HG02938 (cell line): ENCODE results near the gene TAF5.
"Not testable (repeated sequence)": the region's sequence is repeated elsewhere in the genome, so short reads cannot be mapped to it uniquely, and the experiment has no call there.

Experiments
- ATAC-seq: cut with Tn5 transposase; IDR thresholded peaks from one replicate; pipeline ENCODE4 v1.9.1; 2021; ENCODE audit warnings: mild to moderate bottlenecking, moderate library complexity; ENCODE audit not compliant: unreplicated experiment

TAF5 gene

GRCh38 chr10:103397191-103397825 lies 29.5 kb downstream of the TAF5 start:
- no peak for ATAC-seq

GRCh38 chr10:103413564-103413963 lies 45.8 kb downstream of the TAF5 start:
- no peak for ATAC-seq

- ATAC-seq = no peak
Observed at GRCh38 chr10:103415581-103415980, 47.8 kb downstream of the TAF5 start.

GRCh38 chr10:103416436-103417147 lies 48.8 kb downstream of the TAF5 start:
- no peak for ATAC-seq

GRCh38 chr10:103417148-103417469 lies 49.3 kb downstream of the TAF5 start:
- ATAC-seq = not testable (repeated sequence)

- no peak for ATAC-seq
Observed at GRCh38 chr10:103417601-103418000, 49.8 kb downstream of the TAF5 start.

GRCh38 chr10:103419101-103419500 lies 51.3 kb downstream of the TAF5 start:
- ATAC-seq = no peak

- no peak for ATAC-seq
Observed at GRCh38 chr10:103423748-103424147, 56.0 kb downstream of the TAF5 start.

- no peak for ATAC-seq
Observed at GRCh38 chr10:103427866-103428265, 60.1 kb downstream of the TAF5 start.

- ATAC-seq = no peak
Observed at GRCh38 chr10:103428989-103429643, 61.3 kb downstream of the TAF5 start.

GRCh38 chr10:103429647-103430046 lies 61.9 kb downstream of the TAF5 start:
- ATAC-seq = no peak

GRCh38 chr10:103431902-103432301 lies 64.1 kb downstream of the TAF5 start:
- ATAC-seq = no peak

- ATAC-seq = no peak
Observed at GRCh38 chr10:103433858-103434257, 66.1 kb downstream of the TAF5 start.
